CMK (cell line): ENCODE data around the gene PTGS1.

Experiments used
- DNase-seq: peaks from one replicate; pipeline ENCODE4 v3.0.0-alpha.2; 2010; ENCODE audit warnings: low read depth

PTGS1 gene

DNA sequence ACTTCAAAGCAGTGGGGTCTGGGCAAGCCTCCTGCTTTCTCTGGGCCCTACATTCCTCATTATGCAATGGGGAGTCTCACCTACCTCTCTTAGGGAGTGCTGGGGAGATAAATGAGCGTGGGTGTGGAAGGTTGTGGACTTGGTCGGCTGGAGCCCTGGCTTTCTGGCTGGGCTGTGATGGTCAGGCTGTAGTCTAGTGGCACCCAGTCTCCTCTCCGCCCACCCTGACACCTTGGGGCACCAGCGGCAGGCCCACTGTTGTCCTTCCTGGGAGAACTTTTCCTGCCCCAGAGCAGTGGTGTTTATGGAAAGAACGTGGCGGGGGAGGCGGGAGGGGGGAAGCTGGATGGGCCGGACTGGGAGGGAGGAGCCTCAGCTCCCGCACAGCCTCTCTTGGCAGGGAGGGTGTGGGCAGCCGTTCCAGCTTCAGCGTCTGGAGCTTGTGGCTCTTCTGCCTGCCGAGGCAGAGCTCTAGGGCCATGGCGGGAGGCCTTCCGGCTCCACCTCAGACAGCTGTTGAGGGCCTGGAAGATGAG, 4.1 kb downstream of the PTGS1 start:
- no peak for DNase-seq

DNA sequence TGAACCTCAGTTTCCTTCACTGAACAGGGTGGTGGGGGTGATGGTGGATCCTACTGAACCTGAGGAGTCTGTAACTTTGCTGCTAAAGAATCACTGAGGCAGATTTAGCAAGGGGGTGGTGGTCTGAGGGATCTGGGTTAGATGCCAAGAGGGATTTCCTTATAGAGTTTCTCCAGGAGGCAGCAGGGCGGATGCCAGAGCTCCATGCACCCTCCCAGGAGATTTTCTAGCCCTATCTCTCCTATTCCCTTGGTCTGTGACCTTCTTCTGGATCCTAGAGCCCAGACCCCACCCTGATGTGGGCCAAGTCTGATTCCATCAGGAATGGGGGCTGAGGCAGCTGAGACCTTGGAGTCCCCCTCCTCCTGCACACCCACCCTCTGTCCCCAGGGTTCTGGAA, 6.0 kb downstream of the PTGS1 start:
- DNase-seq = no peak

DNA sequence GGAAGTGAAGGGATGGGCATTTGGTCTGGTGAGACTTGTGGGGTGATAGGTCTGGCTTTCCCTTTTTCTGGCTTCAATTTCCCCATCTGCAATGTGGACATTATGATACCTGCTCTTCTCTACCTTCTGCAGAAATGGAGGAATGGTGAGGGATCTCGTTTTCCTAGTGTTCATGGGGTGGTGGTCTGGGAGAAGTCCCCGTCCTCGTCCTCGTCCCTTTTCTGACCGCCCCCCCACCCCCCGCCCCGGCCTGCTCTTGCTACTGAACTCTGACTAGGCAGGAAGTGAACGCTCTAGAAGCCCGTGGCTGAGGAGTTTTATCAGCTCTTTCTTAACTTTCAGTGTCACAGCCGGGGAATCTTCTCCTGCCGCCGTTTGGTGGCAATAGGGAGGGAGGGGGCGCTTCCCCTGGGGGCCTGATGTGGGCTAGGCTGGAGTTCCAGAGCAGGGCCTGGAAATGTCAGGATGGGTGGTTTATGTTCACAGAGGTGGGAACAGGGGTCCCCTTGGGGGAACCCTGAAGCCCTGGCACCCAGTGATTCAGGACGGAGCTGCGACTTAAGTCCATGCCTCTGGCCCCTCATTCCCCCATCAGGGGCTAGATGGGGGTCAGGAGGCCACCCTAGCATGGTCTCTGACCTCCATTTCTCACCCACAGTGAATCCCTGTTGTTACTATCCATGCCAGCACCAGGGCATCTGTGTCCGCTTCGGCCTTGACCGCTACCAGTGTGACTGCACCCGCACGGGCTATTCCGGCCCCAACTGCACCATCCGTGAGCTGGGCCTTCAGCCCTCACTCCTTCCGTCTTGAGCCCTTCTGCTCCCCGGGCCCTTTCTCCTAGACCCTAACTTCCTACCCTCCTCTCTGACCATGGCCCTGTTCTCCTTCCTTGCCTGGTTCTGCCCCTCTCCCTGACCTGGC, 6.7 kb downstream of the PTGS1 start:
- DNase-seq = no peak

DNA sequence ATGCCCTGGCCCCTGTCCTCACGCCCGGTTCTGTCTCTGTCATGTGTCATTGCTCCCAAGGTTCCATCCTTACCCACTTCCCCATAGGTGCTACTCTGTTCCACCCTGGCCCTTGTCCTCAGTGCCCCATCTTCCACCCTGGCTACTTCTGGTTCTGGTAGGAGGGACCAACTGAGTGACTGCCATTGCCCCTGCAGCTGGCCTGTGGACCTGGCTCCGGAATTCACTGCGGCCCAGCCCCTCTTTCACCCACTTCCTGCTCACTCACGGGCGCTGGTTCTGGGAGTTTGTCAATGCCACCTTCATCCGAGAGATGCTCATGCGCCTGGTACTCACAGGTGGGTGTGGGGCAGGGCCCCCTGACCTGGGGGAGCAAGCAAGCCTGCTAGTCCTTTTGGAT, 7.4 kb downstream of the PTGS1 start:
- no peak for DNase-seq

DNA sequence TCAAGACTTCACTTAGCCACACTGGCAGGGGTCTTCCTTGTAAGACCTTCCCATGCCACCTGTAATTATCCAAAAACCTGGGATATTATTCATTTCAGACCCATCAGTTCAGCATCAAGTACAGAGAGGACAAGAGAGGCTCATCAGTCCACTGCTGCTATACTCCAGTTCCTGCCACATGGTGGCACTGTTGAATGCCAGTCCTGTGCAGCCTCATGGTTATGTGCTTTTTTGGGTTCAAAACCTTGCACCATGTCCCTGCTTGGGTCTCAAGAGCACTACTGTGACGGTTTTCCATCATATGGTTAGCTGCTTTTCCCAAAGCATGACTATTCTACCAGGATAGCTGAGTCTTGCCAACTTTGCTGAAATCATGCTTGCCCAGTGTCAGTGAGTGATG, 8.5 kb downstream of the PTGS1 start:
- DNase-seq = no peak

DNA sequence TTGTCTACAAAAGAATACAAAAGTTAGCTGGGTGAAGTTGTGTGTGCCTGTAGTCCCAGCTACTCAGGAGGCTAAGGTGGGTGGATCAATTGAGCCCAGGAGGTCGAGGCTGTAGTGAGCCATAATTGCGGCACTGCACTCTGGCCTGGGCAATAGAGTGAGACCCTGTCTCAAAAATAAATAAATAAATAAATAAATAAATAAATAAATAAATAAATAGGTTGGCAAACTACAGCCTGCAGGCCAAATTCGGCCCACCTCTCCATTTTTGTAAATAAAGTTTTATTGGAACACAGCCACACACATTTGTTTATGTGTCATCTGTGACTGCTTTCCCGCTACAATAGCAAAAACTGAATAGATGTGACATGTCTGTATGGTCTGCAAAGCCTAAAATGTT, 9.5 kb downstream of the PTGS1 start:
- no peak for DNase-seq

DNA sequence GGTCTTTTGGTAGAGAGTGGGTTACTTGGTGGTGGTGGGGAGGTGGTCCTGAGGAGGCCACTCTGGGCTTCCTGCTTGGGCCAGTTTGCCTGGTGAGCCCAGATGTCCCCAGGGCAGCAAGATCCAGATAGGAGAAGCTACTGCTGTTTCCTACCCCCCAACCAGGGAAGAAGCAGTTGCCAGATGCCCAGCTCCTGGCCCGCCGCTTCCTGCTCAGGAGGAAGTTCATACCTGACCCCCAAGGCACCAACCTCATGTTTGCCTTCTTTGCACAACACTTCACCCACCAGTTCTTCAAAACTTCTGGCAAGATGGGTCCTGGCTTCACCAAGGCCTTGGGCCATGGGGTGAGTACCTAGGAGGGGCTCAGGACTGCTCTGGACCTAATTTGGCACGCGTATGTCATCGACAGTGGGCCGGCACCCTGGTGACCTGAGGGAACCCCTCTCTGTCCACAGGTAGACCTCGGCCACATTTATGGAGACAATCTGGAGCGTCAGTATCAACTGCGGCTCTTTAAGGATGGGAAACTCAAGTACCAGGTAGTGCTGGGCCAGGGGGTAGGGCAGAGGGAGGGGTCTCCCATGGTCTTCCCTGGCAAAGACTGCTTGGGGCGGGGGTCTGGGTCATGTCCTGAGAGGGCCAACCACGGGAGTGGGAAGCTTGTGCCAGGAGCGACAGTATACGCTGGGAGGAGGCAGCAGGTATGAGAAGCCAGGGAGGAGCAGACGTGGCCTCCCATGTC, 10.6 kb downstream of the PTGS1 start:
- DNase-seq = no peak

DNA sequence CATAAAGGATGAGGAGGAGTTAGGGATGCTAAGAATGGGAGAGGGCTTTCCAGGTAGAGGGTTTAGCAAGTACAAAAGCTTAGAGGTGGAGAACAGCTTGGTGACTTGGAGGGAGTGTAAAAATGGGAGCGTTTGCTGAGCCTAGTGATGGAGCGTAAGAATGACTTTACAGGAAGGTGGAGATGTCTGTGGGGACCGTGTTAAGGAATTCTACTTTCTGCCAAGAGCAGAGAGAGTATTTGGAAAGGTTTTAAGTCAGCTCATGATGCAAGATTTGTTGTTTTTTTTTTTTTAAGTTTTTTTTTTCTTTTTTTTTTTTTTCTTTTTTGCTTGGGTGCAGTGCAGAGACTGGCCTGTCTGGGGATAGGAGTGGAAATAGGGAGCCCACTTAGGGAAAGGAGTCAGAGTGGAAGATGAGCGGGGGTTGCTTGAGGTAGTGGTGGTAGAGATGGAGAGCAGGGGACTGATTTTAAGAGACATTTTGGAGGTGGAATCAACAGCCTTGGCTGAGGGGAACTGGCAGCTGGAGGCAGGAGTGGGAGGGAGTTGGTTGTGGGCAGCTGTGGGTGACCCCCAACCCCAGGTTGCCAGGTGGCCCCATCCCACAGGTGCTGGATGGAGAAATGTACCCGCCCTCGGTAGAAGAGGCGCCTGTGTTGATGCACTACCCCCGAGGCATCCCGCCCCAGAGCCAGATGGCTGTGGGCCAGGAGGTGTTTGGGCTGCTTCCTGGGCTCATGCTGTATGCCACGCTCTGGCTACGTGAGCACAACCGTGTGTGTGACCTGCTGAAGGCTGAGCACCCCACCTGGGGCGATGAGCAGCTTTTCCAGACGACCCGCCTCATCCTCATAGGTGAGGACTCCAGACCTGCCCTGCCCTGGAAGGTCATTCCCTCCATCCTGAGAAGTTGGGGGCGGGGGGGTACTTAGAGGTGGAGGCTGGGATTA, 12.4 kb downstream of the PTGS1 start:
- DNase-seq = no peak

DNA sequence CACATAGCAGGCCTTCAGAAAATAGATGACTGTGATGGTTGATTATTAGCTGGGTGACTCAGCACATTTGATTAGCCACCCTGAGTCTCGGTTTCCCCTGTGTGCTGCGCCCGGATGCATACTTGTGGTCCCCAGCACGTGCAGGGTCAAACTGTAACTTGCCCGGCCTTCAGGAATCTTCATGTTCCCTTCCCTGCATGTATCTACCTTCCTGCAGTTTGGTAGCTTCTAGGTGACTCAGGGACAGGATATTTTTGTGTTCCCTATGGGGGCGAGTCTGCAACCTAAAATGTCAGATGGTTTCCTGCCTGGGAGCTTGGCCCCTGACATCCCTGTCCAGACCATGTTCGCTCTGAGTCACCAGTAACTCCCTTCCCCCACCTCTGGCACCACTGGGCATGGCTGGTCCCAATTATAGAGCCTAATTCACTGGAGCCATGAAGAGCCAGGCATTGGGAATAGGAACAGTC, 13.2 kb downstream of the PTGS1 start:
- no peak for DNase-seq

DNA sequence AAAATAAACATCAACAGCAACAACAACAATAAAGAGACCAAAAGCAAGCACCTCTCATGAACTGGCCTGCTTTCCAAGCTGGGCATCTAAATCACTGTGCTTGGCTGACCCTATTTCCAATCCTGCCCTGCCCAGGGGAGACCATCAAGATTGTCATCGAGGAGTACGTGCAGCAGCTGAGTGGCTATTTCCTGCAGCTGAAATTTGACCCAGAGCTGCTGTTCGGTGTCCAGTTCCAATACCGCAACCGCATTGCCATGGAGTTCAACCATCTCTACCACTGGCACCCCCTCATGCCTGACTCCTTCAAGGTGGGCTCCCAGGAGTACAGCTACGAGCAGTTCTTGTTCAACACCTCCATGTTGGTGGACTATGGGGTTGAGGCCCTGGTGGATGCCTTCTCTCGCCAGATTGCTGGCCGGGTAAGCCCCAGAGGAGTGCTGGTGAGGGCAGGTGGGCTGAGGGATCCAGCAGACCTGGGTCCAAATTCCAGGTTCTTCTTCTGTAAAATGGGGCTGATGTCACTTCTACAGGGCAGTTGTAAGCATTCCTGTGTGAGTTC, 15.6 kb downstream of the PTGS1 start:
- DNase-seq = no peak

DNA sequence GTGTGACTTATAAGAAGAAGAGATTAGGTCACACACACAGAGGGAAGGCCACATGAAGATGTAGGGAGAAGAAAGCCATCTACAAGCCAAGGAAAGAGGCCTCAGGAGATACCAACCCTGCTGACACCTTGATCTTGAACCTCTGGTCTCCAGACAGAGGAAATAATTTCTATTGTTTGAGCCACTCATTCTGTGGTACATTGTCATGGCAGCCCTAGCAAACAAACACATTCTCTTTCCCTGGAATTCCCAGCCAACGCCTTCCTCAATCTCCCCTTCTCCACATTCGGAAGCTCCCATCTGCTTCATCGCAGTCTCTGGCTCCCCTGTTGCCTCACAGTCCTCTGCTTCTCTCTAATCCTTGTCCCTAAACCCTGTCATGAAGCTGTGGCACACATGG, 16.7 kb downstream of the PTGS1 start:
- DNase-seq = no peak

DNA sequence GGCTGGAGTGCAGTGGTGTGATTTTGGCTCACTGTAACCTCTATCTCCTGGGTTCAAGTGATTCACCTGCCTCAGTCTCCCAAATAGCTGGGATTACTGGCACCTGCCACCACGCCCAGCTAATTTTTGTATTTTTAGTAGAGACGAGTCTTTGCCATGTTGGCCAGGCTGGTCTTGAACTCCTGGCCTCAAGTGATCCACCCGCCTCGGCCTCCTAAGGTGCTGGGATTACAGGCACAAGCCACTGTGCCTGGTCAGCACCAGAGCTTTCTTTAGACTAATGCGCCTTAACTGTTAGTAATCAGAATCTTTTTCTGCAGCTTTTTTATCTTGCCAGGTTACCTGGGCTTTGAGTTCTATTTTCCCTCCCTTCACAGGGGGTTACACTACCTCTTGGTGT, 18.4 kb downstream of the PTGS1 start:
- no peak for DNase-seq

DNA sequence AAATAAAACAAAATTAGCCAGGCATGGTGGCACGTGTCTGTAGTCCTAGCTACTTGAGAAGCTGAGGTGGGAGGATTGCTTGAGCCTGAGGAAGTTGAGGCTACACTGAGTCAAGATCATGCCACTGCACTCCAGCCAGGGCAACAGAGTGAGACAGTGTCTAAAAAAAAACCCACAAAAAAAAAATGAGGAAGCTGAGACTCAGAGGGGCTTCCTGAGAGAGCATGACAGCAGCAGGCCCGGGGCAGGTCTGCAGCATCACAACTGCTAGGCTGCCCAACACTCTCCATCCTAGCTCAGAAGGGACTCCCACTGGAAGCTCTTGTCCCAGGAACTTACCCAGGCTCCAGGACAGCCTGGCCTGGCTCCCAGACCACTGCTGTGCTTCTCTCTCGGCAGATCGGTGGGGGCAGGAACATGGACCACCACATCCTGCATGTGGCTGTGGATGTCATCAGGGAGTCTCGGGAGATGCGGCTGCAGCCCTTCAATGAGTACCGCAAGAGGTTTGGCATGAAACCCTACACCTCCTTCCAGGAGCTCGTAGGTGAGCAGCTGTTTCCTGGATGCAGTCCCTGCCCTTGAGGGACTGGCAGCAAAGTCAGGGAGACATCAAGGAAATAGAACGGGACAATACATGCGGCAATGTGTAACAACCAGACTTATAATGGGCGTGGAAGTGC, 19.1 kb downstream of the PTGS1 start:
- no peak for DNase-seq

DNA sequence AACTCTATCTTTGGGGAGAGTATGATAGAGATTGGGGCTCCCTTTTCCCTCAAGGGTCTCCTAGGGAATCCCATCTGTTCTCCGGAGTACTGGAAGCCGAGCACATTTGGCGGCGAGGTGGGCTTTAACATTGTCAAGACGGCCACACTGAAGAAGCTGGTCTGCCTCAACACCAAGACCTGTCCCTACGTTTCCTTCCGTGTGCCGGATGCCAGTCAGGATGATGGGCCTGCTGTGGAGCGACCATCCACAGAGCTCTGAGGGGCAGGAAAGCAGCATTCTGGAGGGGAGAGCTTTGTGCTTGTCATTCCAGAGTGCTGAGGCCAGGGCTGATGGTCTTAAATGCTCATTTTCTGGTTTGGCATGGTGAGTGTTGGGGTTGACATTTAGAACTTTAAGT, 21.5 kb downstream of the PTGS1 start:
- no peak for DNase-seq

DNA sequence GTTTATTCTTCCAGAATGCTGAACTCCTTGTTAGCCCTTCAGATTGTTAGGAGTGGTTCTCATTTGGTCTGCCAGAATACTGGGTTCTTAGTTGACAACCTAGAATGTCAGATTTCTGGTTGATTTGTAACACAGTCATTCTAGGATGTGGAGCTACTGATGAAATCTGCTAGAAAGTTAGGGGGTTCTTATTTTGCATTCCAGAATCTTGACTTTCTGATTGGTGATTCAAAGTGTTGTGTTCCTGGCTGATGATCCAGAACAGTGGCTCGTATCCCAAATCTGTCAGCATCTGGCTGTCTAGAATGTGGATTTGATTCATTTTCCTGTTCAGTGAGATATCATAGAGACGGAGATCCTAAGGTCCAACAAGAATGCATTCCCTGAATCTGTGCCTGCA, 21.9 kb downstream of the PTGS1 start:
- DNase-seq = no peak

DNA sequence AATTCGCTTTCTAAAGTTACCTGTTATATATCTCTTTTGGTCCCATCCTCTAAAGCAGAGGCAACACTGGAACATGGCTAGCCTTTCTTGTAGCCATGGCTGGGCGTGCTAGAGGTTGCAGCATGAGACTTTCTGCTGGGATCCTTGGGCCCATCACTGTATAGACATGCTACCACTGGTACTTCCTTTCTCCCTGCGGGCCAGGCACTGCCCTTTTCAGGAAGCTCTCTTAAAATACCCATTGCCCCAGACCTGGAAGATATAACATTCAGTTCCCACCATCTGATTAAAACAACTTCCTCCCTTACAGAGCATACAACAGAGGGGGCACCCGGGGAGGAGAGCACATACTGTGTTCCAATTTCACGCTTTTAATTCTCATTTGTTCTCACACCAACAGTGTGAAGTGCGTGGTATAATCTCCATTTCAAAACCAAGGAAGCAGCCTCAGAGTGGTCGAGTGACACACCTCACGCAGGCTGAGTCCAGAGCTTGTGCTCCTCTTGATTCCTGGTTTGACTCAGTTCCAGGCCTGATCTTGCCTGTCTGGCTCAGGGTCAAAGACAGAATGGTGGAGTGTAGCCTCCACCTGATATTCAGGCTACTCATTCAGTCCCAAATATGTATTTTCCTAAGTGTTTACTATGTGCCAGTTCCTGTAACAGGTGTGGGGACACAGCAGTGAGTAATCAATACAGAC, 22.6 kb downstream of the PTGS1 start:
- no peak for DNase-seq

DNA sequence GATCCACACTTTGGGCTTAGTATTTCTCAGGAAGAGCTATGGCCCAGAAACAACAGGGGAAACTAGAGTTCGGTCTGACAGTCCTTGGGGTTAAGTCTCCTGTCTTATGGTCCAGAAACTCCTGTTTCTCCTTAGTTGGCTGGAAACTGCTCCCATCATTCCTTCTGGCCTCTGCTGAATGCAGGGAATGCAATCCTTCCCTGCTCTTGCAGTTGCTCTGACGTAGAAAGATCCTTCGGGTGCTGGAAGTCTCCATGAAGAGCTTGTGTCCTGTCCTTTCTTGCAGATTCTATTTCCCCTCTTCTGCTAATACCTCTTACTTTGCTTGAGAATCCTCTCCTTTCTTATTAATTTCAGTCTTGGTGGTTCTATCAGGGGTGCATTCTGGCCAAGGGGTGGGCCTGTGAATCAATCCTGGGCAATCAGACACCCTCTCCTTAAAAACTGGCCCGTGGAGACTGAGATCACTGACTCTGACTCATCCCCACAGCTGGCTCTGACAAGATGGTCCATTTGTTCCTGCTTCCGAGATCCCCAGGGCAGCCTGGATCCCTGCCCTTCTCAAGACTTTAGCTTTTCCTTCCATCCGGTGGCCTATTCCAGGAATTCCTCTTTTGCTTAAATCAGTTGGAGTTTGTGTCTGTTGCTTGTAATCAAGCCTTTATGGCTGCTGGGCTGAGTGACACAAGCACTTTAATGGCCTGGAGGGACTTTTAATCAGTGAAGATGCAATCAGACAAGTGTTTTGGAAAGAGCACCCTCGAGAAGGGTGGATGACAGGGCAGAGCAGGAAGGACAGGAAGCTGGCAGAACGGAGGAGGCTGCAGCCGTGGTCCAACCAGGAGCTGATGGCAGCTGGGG, 23.7 kb downstream of the PTGS1 start:
- no peak for DNase-seq

DNA sequence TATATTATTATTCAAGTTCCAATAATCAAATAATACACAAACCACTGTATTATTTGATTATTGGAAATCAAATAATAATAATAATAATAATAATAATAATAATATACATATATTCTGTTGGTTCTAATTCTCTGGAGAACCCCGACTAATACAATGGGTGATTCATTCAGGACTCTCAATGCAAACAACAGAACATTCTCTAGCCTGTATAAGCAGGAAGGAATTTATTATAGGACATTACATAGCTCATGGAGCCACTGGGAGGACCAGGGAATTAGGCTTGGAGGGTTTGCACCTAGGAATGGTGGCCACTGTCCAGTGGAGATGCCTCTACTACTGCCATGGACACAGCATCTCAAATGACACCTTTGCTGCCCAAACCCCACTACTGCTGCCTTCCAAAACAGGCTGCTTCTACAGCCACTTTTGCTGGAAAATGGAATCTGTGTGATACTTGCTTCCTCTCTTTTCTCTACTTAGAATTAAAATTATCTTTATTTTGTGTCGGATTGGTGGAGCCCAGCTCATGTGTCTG, 25.9 kb downstream of the PTGS1 start:
- no peak for DNase-seq

DNA sequence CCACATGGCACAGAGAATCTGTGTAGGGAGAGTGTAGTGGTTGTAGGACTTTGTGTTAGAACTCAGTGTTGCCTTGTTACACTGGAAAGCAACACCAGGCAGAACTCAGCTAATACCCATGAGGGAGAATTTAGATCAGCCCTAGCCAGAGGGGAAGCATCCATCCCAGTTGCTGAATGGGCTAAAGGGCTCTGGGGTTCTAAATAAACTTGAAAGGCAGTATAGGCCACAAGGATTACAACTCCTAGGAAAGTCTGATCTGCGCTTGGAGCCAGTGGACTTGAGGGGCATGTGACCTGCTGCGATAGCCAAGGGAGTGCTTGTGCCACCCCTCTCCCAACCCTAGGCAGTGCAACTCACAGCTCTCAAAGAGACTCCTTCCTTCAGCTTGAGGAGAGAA, 26.9 kb downstream of the PTGS1 start:
- DNase-seq = no peak
